Central memory CD4-positive, alpha-beta T cell (primary cell): Measurements from ENCODE around the gene CPNE4.

Experiments used
- DNase-seq: peaks from one replicate; pipeline ENCODE4 v3.0.0; 2022

Gene CPNE4

GRCh38 chr3:131568460-131568859 lies 466.4 kb downstream of the CPNE4 start:
- DNase-seq = no peak

DNA sequence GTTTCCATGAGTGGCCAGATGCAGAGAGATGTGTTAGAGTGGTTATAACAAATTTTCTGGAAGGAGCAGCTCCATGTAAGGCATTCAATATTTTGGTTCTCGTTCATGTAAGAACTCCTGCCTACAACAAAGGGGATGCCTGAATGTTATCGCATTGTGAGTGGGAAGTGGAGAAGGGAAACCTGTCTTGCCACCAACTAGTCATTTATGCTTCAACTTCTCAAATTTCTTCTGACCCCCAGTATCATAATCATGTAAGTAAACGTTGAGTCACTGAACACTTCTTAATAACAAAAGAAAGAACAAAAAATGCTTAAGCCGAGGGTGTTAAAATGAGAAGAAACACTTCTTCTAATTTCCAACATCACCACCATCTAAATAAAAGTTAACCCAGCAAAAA lies 470.0 kb downstream of the CPNE4 start:
- DNase-seq = no peak

GRCh38 chr3:131561511-131561910 lies 473.3 kb downstream of the CPNE4 start:
- no peak for DNase-seq

- no peak for DNase-seq
Observed at GRCh38 chr3:131560795-131561194, 474.0 kb downstream of the CPNE4 start.

DNA sequence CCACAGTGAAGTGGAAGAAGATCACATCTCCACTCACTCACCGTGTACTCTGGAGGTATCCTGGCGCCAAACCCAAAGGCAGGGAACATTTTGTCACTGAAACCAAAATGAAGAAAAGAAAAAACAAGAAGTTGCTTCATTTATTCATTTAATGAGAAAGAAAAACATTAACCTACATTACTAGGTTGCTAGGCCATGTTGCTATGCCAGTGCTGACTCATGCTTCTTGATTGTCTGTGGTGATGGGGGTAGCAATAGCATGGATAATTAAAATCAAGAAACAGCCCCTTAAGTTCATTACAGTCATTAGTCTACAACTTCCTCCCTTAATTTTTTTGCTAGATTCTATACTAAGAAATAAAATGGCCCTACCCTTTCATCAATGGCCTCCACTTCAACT lies 479.4 kb downstream of the CPNE4 start:
- DNase-seq = no peak

DNA sequence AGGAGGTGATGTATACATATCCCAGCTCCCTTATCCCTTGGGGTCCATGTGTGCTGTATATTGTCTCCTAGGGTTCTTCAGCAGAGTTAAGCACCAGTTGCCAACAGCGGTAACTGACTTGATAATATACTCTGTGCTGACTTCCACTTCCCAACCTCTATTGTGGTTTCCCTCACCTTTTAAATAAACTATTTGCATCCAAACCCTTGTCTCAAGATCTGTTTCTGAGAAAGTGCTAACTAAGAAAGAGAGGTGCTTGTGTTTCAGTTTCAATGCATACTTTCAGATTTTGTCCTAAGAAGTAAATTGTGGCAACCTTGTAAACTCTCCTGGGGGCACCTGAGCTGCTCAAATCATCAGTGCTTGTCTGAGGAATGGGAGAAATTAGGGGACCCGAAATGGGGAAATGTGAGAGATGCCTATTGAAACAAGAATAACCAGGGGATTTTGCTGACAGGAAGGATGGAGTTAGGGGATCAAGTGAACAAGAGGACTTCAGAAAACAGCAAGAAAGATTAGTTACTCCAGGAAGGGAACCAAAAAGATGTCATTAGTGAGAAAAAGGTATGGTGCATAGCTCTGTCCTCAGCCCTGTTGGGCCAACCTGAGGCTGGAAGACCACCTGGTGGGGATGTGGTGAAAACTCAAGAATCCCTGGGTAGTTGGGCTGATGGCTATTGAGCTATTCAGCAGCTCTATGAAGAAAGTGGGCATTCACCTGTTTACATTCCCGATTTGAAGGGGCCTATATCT lies 481.1 kb downstream of the CPNE4 start:
- DNase-seq = no peak

- no peak for DNase-seq
Observed at GRCh38 chr3:131551761-131552160, 483.1 kb downstream of the CPNE4 start.

GRCh38 chr3:131550562-131551465 lies 484.0 kb downstream of the CPNE4 start:
- DNase-seq = no peak

GRCh38 chr3:131549340-131549739 lies 485.5 kb downstream of the CPNE4 start:
- DNase-seq = no peak

DNA sequence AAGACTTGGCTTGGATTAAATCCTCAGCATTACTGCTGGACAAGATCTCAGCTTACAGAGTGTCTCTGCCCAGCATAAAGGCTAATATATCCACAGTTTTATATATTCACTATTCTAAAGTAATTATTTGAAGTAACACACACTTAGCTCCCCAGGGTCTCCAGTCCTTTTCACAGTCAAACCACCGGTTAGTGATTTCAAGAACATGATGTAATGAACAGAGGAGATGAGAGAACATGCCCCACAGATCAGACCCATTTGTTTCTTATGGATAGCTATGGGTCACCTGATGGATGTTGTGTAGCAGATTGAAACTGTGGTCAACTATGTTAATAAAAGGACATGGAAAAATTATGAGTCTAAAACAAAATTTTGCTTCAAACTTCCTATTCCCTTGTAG lies 487.2 kb downstream of the CPNE4 start:
- no peak for DNase-seq

GRCh38 chr3:131546441-131546840 lies 488.4 kb downstream of the CPNE4 start:
- DNase-seq = no peak

DNA sequence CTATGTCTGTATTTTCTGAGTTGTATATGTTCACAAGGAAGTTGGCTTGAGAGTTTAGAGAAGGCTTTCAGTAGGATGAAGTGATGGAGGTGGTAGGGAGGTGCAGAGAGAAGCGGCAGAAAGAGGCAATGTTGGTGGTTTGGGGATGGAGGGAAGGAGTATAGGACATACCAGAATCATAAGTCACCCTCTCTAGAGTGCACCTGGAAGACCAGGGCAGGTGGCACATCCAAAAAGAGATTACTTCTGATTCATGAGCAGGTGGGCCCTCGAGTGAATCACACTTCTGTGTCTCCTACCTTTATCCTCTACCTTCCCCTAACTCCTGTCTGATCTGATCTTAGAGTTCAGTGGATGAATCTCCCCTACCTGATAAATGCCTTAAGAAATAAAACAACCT lies 490.3 kb downstream of the CPNE4 start:
- no peak for DNase-seq

DNA sequence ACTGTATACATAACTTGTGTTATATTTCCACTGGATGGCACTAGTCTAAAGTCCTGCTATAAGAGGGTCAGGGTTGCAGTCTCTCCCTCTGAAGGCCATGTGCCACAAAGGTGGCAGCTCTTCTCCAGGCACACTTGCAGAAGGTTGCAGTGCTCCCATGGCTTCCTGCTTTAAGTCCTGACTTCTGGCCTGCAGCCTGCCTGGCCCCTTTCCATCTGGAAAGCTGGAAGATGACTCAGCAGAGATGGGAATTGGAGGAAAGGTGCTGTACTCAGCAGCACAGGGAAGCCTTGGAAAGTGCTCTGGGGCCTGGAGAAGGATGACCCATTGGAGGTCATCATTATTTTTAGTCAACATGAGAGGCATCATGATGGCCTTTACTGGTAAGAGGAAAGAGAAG lies 491.1 kb downstream of the CPNE4 start:
- DNase-seq = no peak

DNA sequence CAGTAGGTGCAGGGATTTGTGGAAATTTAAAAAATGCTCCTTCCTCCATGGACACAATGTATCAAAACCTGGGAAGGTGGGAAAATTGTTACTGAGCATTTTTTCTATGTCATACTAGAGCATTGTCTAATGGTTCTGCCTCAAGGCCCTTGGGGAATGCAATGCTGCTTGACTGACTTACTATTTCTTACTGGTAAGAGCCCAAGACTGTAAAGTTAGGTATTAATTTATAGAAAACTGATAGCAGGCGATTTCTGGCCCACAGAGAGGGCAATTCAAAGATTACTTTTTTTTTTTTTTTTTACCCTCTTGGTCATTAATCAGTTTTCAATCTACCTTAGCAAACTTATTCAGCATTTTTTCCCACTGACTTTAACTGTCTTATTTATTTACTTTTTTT lies 493.5 kb downstream of the CPNE4 start:
- no peak for DNase-seq

DNA sequence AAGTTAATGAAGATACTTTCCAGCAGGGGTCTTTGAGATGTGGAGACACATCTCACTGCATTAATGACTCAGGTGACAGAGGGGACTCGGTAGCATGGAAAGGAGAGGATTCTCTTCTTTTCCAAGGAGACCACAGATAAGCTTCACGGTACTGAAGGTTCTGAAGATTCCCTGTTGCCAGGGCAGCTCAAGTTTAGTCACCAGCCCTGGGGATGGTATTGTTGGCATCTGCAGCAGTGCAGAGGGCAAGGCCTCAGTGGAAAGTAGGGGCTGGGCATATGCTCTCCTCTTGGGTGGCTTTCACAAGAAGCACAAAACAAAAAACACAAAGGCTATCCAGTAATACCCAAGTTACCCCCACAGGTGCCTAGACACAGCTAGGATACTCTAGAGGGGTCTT lies 494.0 kb downstream of the CPNE4 start:
- DNase-seq = no peak

DNA sequence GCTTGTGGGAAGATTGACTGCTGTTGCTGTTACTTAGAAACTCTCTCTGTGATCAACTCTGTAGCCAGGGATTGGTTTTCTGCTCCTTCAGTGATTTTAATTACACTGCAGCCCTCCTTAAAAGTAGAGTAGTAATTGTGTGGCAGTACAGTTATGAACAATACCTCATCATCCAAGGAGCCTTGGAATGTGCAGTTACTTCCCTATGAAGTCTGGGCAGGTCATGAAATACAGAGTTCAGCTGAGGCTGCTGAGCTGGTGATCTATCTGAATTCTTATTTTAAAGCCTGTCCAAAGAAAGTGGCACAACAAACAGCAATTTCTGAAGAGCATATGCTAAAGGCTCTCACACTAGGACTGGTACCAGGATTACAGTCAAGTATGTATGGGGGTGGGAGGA lies 494.7 kb downstream of the CPNE4 start:
- DNase-seq = no peak

DNA sequence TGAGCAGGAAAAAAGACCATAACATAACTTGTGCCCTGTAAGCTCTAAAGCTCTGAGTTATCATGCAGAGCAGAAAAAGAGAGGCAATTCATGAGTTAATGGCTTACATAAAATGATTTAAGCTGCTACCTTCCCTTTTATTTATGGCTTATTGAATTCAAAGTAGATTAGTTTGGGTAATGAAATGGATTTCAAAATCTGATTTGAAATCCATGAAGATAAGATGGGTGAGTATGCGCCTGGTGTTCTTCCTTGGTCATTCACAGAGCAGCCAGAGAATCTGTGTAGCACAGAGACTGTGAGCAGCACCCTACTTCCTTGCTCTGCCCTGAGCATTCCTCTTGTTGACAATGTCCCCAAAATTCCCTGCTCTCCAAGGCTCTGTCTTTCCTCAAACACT lies 495.8 kb downstream of the CPNE4 start:
- DNase-seq = no peak

GRCh38 chr3:131537531-131537930 lies 497.3 kb downstream of the CPNE4 start:
- no peak for DNase-seq

- no peak for DNase-seq
Observed at GRCh38 chr3:131535596-131535995, 499.2 kb downstream of the CPNE4 start.

- no peak for DNase-seq
Observed at GRCh38 chr3:131535131-131535530, 499.7 kb downstream of the CPNE4 start.

- DNase-seq = no peak
Observed at GRCh38 chr3:131532645-131533044, 502.2 kb downstream of the CPNE4 start.

DNA sequence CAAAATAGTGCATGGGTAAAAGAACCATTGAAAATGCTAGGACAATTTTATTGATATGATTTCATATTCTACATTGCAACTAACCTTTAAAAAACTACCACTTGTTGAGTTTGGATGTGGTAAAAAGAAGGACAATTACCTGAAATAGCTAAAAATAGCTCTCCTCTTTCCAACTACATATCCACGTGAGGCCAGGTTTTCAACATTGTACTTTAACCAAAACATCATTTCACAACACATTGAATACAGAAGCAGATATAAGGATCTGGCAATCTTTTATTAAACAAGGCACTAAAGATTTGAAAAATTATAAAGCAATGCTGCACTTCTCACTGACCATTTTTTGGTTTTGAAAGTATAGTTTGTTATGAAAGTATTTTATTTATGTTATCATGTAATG lies 504.0 kb downstream of the CPNE4 start:
- DNase-seq = no peak

GRCh38 chr3:131530388-131530787 lies 504.4 kb downstream of the CPNE4 start:
- no peak for DNase-seq

- no peak for DNase-seq
Observed at GRCh38 chr3:131526801-131527347, 507.9 kb downstream of the CPNE4 start.
